ENCODE data around the gene DIP2C. TPM values are rescaled to one million over a fixed set of nuclear protein-coding genes. Genes with fewer than 3 reads are reported as not detected.

DIP2C gene
- total RNA-seq, 2 donors from 2014 or later = 9.6 to 11.9 TPM

DNA sequence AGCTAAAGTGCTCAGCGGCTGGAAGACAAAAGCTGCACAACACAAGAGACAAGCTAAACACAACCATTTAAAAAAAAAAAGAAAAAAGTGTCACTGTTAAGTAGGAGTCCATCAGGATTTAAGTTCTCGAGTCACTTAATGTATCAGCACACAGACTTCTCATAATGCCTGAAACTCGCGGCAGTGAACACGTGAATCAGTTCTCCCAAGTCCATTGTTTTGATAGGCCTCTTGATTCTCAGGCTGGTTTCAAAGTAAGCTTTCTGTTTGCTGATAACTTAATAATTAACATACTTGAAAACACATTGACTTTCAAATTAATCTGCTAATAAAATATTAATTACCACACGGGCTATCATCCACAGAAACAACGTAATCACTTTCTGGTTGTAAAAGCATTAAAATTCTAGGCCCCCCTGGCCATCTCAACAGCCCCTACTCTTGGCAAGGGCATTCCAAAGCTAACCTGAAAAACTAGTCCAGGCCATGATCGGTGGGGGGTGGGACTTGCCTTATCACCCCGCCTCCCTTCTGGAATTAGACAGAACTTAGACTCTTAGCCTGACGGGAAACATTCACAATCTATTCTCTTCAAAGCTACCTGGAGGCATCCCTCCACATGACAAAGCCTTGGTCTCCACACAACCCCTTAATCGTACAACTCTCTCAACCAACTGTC, 129.0 kb downstream of the DIP2C start:
- peak in 3 of 4 donors; percentile 40 to 67 (median 51) for DNase-seq
- Histone ChIP-seq H3K4me3 (no peak overlapping the region), H3K27ac (peak overlapping the region in 3 of 4 donors; percentile 12 to 44 (median 15)), H3K27me3 (no peaks in the 10 kb centered on the region), H3K4me1 (peaks cover 27% of the 10 kb centered on the region), H3K36me3 (replicated peaks in 1 of 2; ENCODE audit: insufficient read depth in 1 of 2, low read depth in 2 of 2) (no peaks in the 10 kb centered on the region), H3K9me3 (peaks cover 0 to 8% (median 0%) of the 10 kb centered on the region in 3 donors)
- peak; percentile 81 for ATAC-seq
- intact Hi-C loops (cut with DNase I) = no loop called here
- WGBS, 2 donors = 32 to 38% methylated on average over 11 of the region's 11 CpGs
- TF ChIP-seq POLR2A (IDR thresholded peaks at IDR 0.05) = no peak
- TF ChIP-seq, protein P1, sequence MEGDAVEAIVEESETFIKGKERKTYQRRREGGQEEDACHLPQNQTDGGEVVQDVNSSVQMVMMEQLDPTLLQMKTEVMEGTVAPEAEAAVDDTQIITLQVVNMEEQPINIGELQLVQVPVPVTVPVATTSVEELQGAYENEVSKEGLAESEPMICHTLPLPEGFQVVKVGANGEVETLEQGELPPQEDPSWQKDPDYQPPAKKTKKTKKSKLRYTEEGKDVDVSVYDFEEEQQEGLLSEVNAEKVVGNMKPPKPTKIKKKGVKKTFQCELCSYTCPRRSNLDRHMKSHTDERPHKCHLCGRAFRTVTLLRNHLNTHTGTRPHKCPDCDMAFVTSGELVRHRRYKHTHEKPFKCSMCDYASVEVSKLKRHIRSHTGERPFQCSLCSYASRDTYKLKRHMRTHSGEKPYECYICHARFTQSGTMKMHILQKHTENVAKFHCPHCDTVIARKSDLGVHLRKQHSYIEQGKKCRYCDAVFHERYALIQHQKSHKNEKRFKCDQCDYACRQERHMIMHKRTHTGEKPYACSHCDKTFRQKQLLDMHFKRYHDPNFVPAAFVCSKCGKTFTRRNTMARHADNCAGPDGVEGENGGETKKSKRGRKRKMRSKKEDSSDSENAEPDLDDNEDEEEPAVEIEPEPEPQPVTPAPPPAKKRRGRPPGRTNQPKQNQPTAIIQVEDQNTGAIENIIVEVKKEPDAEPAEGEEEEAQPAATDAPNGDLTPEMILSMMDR (IDR thresholded peaks at IDR 0.05) = no peak

DNA sequence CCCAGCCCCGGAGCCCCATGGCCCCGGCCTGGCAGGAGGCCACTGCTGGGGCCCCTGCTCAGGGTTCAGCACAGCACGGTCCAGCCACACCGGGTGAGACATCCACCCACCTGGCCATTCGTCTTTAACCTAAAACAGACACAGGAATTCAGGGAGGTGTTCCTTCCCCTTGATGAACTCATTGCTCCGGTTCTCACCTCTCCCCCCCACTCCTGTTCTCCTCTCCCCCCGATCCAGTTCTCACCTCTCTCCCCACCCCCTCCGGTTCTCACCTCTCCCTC, 129.8 kb downstream of the DIP2C start:
- intact Hi-C loops (cut with DNase I) = no loop called here
- ATAC-seq = no peak

DNA sequence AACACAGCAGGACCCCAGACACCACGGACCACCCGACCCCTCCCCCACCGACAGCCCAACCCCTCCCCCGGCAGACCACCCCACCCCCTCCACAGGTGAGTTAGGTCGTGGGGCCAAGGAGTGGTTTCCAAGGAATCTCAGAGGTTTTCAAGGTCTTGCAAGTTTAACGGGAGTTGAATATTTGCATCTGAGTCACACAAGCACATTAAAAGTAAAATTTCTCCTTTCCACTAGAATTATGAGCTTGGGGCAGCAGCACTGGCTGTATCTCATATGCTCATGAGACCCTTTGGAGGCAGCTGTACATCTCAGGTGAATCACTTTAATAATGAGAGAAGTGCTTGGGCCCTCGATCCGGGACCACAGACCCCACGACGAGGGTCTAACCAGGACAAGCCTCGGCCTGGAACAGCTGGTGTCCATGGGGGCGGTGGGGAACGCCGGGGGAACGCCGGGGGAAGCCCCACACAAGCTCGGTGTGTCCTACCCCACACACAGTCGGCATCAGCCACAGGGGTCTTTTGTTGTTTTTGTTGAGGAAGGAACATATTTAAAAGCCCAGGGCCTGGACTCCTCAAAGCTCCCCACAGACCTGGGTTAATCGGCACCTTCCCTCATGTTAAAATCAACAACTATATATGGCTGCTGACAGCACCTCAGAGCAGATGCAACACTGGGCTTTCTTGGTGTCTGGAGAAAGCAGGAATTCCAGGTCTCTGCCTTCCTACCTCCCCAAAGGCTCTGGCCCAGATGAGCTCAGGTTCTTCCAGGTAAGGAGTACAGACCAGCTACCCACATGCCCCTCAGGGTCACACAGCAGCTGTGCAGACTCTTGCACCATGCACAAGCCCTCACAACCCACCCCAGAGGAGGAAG, 130.3 kb downstream of the DIP2C start:
- peaks cover 27% of the 10 kb centered on the region for H3K4me1 ChIP-seq
- DNase-seq (no peak), ATAC-seq (no peak)
- intact Hi-C loops (cut with DNase I) = no loop called here
- H3K9me3 ChIP-seq = peaks cover 0 to 4% (median 0%) of the 10 kb centered on the region in 3 donors
- TF ChIP-seq, protein P1 (IDR thresholded peaks at IDR 0.05) = no peak
- TF ChIP-seq POLR2A (IDR thresholded peaks at IDR 0.05) = no peak
- H3K27me3 ChIP-seq = no peaks in the 10 kb centered on the region
- no peak overlapping the region for H3K4me3 ChIP-seq
- 71 to 81% methylated on average over 15 to 19 of the region's 19 CpGs for WGBS, 2 donors
- H3K27ac ChIP-seq = peak overlapping the region in 3 of 4 donors; percentile 6 to 44 (median 15)
- no peaks in the 10 kb centered on the region for H3K36me3 ChIP-seq (replicated peaks in 1 of 2; ENCODE audit: insufficient read depth in 1 of 2, low read depth in 2 of 2)

More for the DNA sequence above, 129.8 kb downstream of the DIP2C start:
- WGBS, 2 donors = 69 to 73% methylated on average over 6 to 8 of the region's 8 CpGs
- H3K4me1 ChIP-seq = peaks cover 27% of the 10 kb centered on the region
- H3K9me3 ChIP-seq = peaks cover 0 to 8% (median 0%) of the 10 kb centered on the region in 3 donors
- TF ChIP-seq, protein P1 (IDR thresholded peaks at IDR 0.05) = no peak
- no peak for TF ChIP-seq POLR2A (IDR thresholded peaks at IDR 0.05)
- H3K27ac ChIP-seq = peak overlapping the region in 3 of 4 donors; percentile 6 to 44 (median 15)
- no peaks in the 10 kb centered on the region for H3K27me3 ChIP-seq
- H3K36me3 ChIP-seq (replicated peaks in 1 of 2; ENCODE audit: insufficient read depth in 1 of 2, low read depth in 2 of 2) = no peaks in the 10 kb centered on the region
- no peak for DNase-seq
- H3K4me3 ChIP-seq = no peak overlapping the region

DNA sequence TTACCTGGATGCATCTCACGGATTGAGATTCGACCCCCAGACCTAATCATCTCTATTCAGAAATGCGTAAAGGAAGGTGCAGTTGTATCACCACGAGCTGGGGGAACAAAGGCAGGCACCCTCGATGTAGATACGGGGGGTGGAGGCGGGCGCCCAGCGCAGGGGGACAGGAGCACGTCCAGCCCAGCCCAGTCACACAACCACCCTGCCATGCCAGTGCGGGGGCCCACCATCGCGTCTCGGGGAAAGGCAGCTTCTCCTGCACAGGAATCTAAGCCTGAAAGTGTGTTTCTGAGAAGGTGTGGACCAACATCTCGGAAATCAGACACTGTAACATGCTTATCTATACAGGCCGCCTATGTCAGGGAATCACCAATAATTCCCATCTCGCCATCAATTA, 131.1 kb downstream of the DIP2C start:
- no peak for TF ChIP-seq POLR2A (IDR thresholded peaks at IDR 0.05)
- TF ChIP-seq, protein P1 (IDR thresholded peaks at IDR 0.05) = no peak
- no peak for ATAC-seq
- intact Hi-C loops (cut with DNase I) = no loop called here
- WGBS, 2 donors = 84 to 90% methylated on average over 10 to 17 of the region's 17 CpGs
- H3K9me3 ChIP-seq = no peaks in the 10 kb centered on the region
- H3K4me1 ChIP-seq = peaks cover 27% of the 10 kb centered on the region
- no peaks in the 10 kb centered on the region for H3K27me3 ChIP-seq
- H3K4me3 ChIP-seq = no peak overlapping the region
- H3K36me3 ChIP-seq (replicated peaks in 1 of 2; ENCODE audit: insufficient read depth in 1 of 2, low read depth in 2 of 2) = no peaks in the 10 kb centered on the region
- DNase-seq = no peak
- H3K27ac ChIP-seq = no peak overlapping the region
